SK-N-SH (cell line): ENCODE measurements around the gene DDX31. TPM values are rescaled to one million over a fixed set of nuclear protein-coding genes. Genes with fewer than 3 reads are reported as not detected.
A peak's percentile ranks its signal among the peaks of the same experiment; 100 is the strongest.
"Not testable (repeated sequence)": the region's sequence is repeated elsewhere in the genome, so short reads cannot be mapped to it uniquely, and the experiment has no call there.

ENCODE experiments used
- CTCF ChIA-PET: fragments of 300-600, 350-600 bp; formaldehyde crosslinking; extraction: SDS; loops from one replicate; lab custom pipeline; 2021; lab: Yijun Ruan, JAX
- POLR2A ChIA-PET: fragments of 350-600 bp; sonication (Branson Sonifier 250); formaldehyde crosslinking; extraction: SDS; loops from one replicate; lab custom pipeline; 2020; ENCODE audit warnings: antibody characterized with exemption, inconsistent platforms; lab: Yijun Ruan, JAX
- DNase-seq: peaks from one replicate; pipeline ENCODE4 v3.0.0; 2012
- H2AFZ ChIP-seq: fragments of 200-600 bp; sonication (generic); 2 replicates; pipeline ENCODE4 v1.8.1; 2016; ENCODE audit warnings: antibody characterized with exemption, mild to moderate bottlenecking, low read depth
- H3F3A ChIP-seq: fragments of 200-600 bp; sonication (generic); replicated peaks from 2 replicates; pipeline ENCODE3; 2016; ENCODE audit warnings: antibody characterized with exemption, mild to moderate bottlenecking; ENCODE audit not compliant: insufficient read depth
- H3K27ac ChIP-seq, 2 experiments: fragments of 200-500 bp in 1 of 2; fragments of 200-600 bp in 1 of 2; sonication (Bioruptor generic) in 1 of 2; sonication (generic), shearing (Covaris generic) in 1 of 2; 2 replicates each; pipeline versions ENCODE4 v1.5.1 to v1.6.1; 2014 to 2016; ENCODE audit warnings: low read depth in 2 of 2, inconsistent platforms in 1 of 2, low read length in 1 of 2, mild to moderate bottlenecking in 1 of 2, mixed read lengths in 1 of 2
- H3K27me3 ChIP-seq: fragments of 200-600 bp; sonication (generic), shearing (Covaris generic); 2 replicates; pipeline ENCODE4 v1.6.1; 2016; ENCODE audit warnings: mixed run types; ENCODE audit not compliant: insufficient read depth
- H3K36me3 ChIP-seq, 2 experiments: fragments of 200-500 bp in 1 of 2; fragments of 200-600 bp in 1 of 2; sonication (Bioruptor generic) in 1 of 2; sonication (generic) in 1 of 2; replicated peaks in 1 of 2; 2 replicates each; pipeline versions ENCODE3 to v1.5.1; 2014 to 2016; ENCODE audit warnings: low read length in 1 of 2, mild to moderate bottlenecking in 1 of 2; ENCODE audit not compliant: insufficient read depth in 2 of 2, control insufficient read depth in 1 of 2
- H3K4me1 ChIP-seq, 2 experiments: fragments of 200-500 bp in 1 of 2; fragments of 200-600 bp in 1 of 2; sonication (Bioruptor generic) in 1 of 2; sonication (generic), shearing (Covaris generic) in 1 of 2; 2 replicates each; pipeline versions ENCODE4 v1.5.1 to v1.6.1; 2014 to 2016; ENCODE audit warnings: low read depth in 1 of 2, low read length in 1 of 2, mixed run types in 1 of 2; ENCODE audit not compliant: insufficient read depth in 2 of 2, control insufficient read depth in 1 of 2
- H3K4me2 ChIP-seq: fragments of 200-600 bp; sonication (generic), shearing (Covaris generic); 2 replicates; pipeline ENCODE4 v1.6.1; 2017; ENCODE audit warnings: mixed run types
- H3K4me3 ChIP-seq, 2 experiments: fragments of 200-500 bp in 1 of 2; fragments of 200-600 bp in 1 of 2; sonication (Bioruptor generic) in 1 of 2; sonication (generic), shearing (Covaris generic) in 1 of 2; 2 replicates each; pipeline versions ENCODE4 v1.5.1 to v1.8.1; 2014 to 2016; ENCODE audit warnings: low read depth in 2 of 2, inconsistent platforms in 1 of 2, low read length in 1 of 2, mild to moderate bottlenecking in 1 of 2, mixed read lengths in 1 of 2, moderate library complexity in 1 of 2
- H3K79me2 ChIP-seq: fragments of 200-600 bp; sonication (generic); 2 replicates; pipeline ENCODE4 v1.8.1; 2017; ENCODE audit warnings: mild to moderate bottlenecking; ENCODE audit not compliant: insufficient read depth
- H3K9ac ChIP-seq: fragments of 200-600 bp; sonication (generic); 2 replicates; pipeline ENCODE4 v1.6.1; 2017; ENCODE audit warnings: mixed run types
- H3K9me2 ChIP-seq: fragments of 200-600 bp; sonication (generic); 2 replicates; pipeline ENCODE4 v1.6.1; 2017; ENCODE audit warnings: mixed run types
- H3K9me3 ChIP-seq: fragments of 200-600 bp; sonication (generic); 2 replicates; pipeline ENCODE4 v1.6.1; 2017; ENCODE audit warnings: mixed run types, mild to moderate bottlenecking, moderate library complexity
- H4K20me1 ChIP-seq: fragments of 200-600 bp; sonication (generic); 2 replicates; pipeline ENCODE4 v1.6.1; 2017; ENCODE audit warnings: mild to moderate bottlenecking, mixed run types; ENCODE audit not compliant: insufficient read depth
- CTCF ChIP-seq: fragments of 200-600 bp; sonication (generic); IDR thresholded peaks from 2 replicates; pipeline ENCODE4 v1.6.1; 2017; ENCODE audit warnings: antibody characterized with exemption, mild to moderate bottlenecking, moderate library complexity
- FOXJ3 ChIP-seq: sonication (generic); formaldehyde crosslinking; IDR thresholded peaks from 2 replicates; pipeline ENCODE4 v1.5.1; 2020; ENCODE audit warnings: mild to moderate bottlenecking, missing genetic modification reagents
- FOXM1 ChIP-seq: IDR thresholded peaks from 2 replicates; pipeline ENCODE4 v1.4.0; 2012; ENCODE audit warnings: low read depth, mild to moderate bottlenecking
- GABPA ChIP-seq: IDR thresholded peaks from 2 replicates; pipeline ENCODE4 v1.4.0; 2012; ENCODE audit warnings: low read depth, mild to moderate bottlenecking
- GATA2 ChIP-seq: sonication (generic); formaldehyde crosslinking; IDR thresholded peaks from 2 replicates; pipeline ENCODE4 v1.5.0; 2020; ENCODE audit warnings: mild to moderate bottlenecking, missing genetic modification reagents
- IRF3 ChIP-seq: fragments of 150-350 bp; IDR thresholded peaks from 2 replicates; pipeline ENCODE4 v1.6.1; 2016; ENCODE audit warnings: mild to moderate bottlenecking, low read depth, low read length
- MXI1 ChIP-seq: IDR thresholded peaks from 2 replicates; pipeline ENCODE4 v1.6.1; 2012; ENCODE audit warnings: mild to moderate bottlenecking, low read depth, low read length, improper control_type of control experiment
- REST ChIP-seq: IDR thresholded peaks from 2 replicates; pipeline ENCODE4 v1.6.1; 2012; ENCODE audit warnings: mild to moderate bottlenecking, low read depth, low read length, moderate library complexity
- TEAD4 ChIP-seq: IDR thresholded peaks from 2 replicates; pipeline ENCODE4 v1.4.0; 2012; ENCODE audit warnings: mild to moderate bottlenecking, borderline replicate concordance; ENCODE audit not compliant: insufficient read depth
- USF1 ChIP-seq: IDR thresholded peaks from 2 replicates; pipeline ENCODE4 v1.4.0; 2012; ENCODE audit warnings: low read depth, borderline replicate concordance
- ZBTB33 ChIP-seq: IDR thresholded peaks from 2 replicates; pipeline ENCODE4 v1.4.0; 2012; ENCODE audit warnings: low read depth, borderline replicate concordance
- WGBS: methylation state at CpG from one replicate; pipeline ENCODE4 v1.1.6; 2017; ENCODE audit warnings: low lambda C conversion rate; 5-methylcytosine and 5-hydroxymethylcytosine counted together
- polyA plus RNA-seq, 3 experiments: library from polyadenylated mRNA; depleted of rRNA; stranded (reverse); fragments of >200 nt; gene quantifications; 2 replicates each; pipeline ENCODE4 v1.2.3, GENCODE V29; 2012

DDX31 gene
- polyA plus RNA-seq, 1 of the 3 experiments (the other 2 are of a cell fraction): 13.9 TPM

GRCh38 chr9:132669698-132670456, at the start of gene DDX31 (continued):
- TF ChIP-seq REST: no peak
- no peak for TF ChIP-seq FOXJ3
- peak; percentile 87 for TF ChIP-seq USF1
- TF ChIP-seq FOXM1: no peak
- peak; percentile 99 for TF ChIP-seq MXI1
- no peak for TF ChIP-seq TEAD4

- H3K9ac ChIP-seq, H2AFZ ChIP-seq, H4K20me1 ChIP-seq, H3K36me3 ChIP-seq, H3K79me2 ChIP-seq, H3K4me3 ChIP-seq, H3F3A ChIP-seq, H3K9me2 ChIP-seq, H3K27me3 ChIP-seq, H3K27ac ChIP-seq, H3K9me3 ChIP-seq, POLR2A ChIA-PET, DNase-seq, H3K4me1 ChIP-seq, H3K4me2 ChIP-seq: not testable (repeated sequence)
- 55% methylated on average over 8 of the region's 8 CpGs for WGBS
- CTCF ChIA-PET: interaction anchor here (1.6 kb wide), 1 partner anchor 81 kb away, joined by 4 read pairs; no protein-coding TSS in a partner anchor
Observed at GRCh38 chr9:132718381-132718928, 48.7 kb upstream of the DDX31 start.

- Histone ChIP-seq H3K4me2 (no peak overlapping the region), H3K9me3 (no peaks in the 10 kb centered on the region), H2AFZ (no peak overlapping the region), H3K4me1 (no peaks in the 10 kb centered on the region), H3K27ac (no peak overlapping the region), H3K4me3 (no peak overlapping the region), H3K9me2 (no peaks in the 10 kb centered on the region), H3K27me3 (no peaks in the 10 kb centered on the region), H4K20me1 (no peaks in the 10 kb centered on the region), H3K79me2 (no peaks in the 10 kb centered on the region), H3K36me3 (no peaks in the 10 kb centered on the region), H3K9ac (no peak overlapping the region), H3F3A (no peaks in the 10 kb centered on the region)
- WGBS: 65% methylated on average over 6 of the region's 13 CpGs
- TF ChIP-seq GATA2 (no peak), GABPA (no peak), IRF3 (no peak), ZBTB33 (no peak), CTCF (no peak)
- POLR2A ChIA-PET: interaction anchor here (0.6 kb wide), 1 partner anchor 176 kb away, joined by 3 read pairs; no protein-coding TSS in a partner anchor
- CTCF ChIA-PET: interaction anchor here (1.6 kb wide), 1 partner anchor 82 kb away, joined by 4 read pairs; no protein-coding TSS in a partner anchor
- DNase-seq: no peak
Observed at GRCh38 chr9:132717326-132717945, 47.7 kb upstream of the DDX31 start.
